H1 (cell line): Measurements from ENCODE around the gene F10. TPM values are rescaled to one million over a fixed set of nuclear protein-coding genes. Genes with fewer than 3 reads are reported as not detected.

Experiments
- CTCF ChIA-PET: fragments of 300-600 bp; sonication (Branson Sonifier 250); formaldehyde crosslinking; loops from one replicate; lab custom pipeline; 2021; ENCODE audit not compliant: partially characterized antibody; lab: Charles Lee
- POLR2A ChIA-PET: fragments of 300-600 bp; sonication (Branson Sonifier 250); formaldehyde crosslinking; loops from one replicate; lab custom pipeline; 2021; ENCODE audit warnings: inconsistent platforms; ENCODE audit not compliant: partially characterized antibody; lab: Charles Lee
- DNase-seq, 2 experiments: peaks; one replicate each; pipeline versions ENCODE4 v3.0.0 to v3.0.0-alpha.2; 2010 to 2022; ENCODE audit warnings: low spot score in 2 of 2, low read depth in 1 of 2, mixed read lengths in 1 of 2
- FAIRE-seq: peaks from 2 replicates; lab custom pipeline; 2011; peaks lifted over from hg19 to GRCh38; lab: Jason Lieb, UNC
- H2AFZ ChIP-seq: 2 replicates; pipeline ENCODE4 v1.8.1; 2012; ENCODE audit warnings: low read length, inconsistent platforms
- H2AK5ac ChIP-seq: 2 replicates; pipeline ENCODE4 v1.6.1; 2013; ENCODE audit warnings: low read depth, low read length
- H2BK120ac ChIP-seq: replicated peaks from 2 replicates; pipeline ENCODE3; 2013; ENCODE audit warnings: low read depth, low read length, inconsistent platforms
- H2BK12ac ChIP-seq: 2 replicates; pipeline ENCODE4 v1.6.1; 2013; ENCODE audit warnings: low read depth, low read length
- H2BK15ac ChIP-seq: 2 replicates; pipeline ENCODE4 v1.6.1; 2013; ENCODE audit warnings: low read length
- H2BK20ac ChIP-seq: 2 replicates; pipeline ENCODE4 v1.6.1; 2013; ENCODE audit warnings: low read length
- H2BK5ac ChIP-seq: 2 replicates; pipeline ENCODE4 v1.6.1; 2013; ENCODE audit warnings: low read depth, low read length
- H3K14ac ChIP-seq: 2 replicates; pipeline ENCODE4 v1.6.1; 2013; ENCODE audit warnings: inconsistent platforms; ENCODE audit not compliant: insufficient read length
- H3K18ac ChIP-seq: 2 replicates; pipeline ENCODE4 v1.6.1; 2013; ENCODE audit warnings: low read length; ENCODE audit errors: extremely low read depth
- H3K23ac ChIP-seq: 2 replicates; pipeline ENCODE4 v1.6.1; 2013; ENCODE audit warnings: inconsistent platforms; ENCODE audit not compliant: insufficient read length
- H3K23me2 ChIP-seq: 2 replicates; pipeline ENCODE4 v1.6.1; 2013; ENCODE audit warnings: low read depth, low read length
- H3K27ac ChIP-seq: 2 replicates; pipeline ENCODE4 v1.6.1; 2011; ENCODE audit warnings: low read depth, low read length, inconsistent platforms
- H3K27me3 ChIP-seq, 4 experiments: replicated peaks in 1 of 4; 1 replicate in 1 of 4; 2 replicates in 3 of 4; pipeline versions ENCODE4 v1.6.1 to v1.8.1; 2011 to 2013; ENCODE audit warnings: low read length in 3 of 4, mild to moderate bottlenecking in 3 of 4, inconsistent platforms in 2 of 4, mixed read lengths in 2 of 4, moderate library complexity in 1 of 4; ENCODE audit not compliant: control insufficient read depth in 3 of 4, insufficient read depth in 3 of 4; ENCODE audit errors: extremely low read depth in 1 of 4
- H3K36me3 ChIP-seq, 4 experiments: 2 replicates each; pipeline versions ENCODE4 v1.6.1 to v1.8.1; 2011 to 2013; ENCODE audit warnings: mild to moderate bottlenecking in 4 of 4, low read length in 3 of 4, moderate library complexity in 2 of 4, control low read depth in 1 of 4, inconsistent platforms in 1 of 4; ENCODE audit not compliant: insufficient read depth in 4 of 4, control insufficient read depth in 2 of 4
- H3K4ac ChIP-seq: replicated peaks from 2 replicates; pipeline ENCODE3; 2013; ENCODE audit warnings: low read length, low read depth, mixed read lengths, inconsistent platforms; ENCODE audit not compliant: insufficient read length
- H3K4me1 ChIP-seq, 4 experiments: replicated peaks in 1 of 4; 1 replicate in 1 of 4; 2 replicates in 3 of 4; pipeline versions ENCODE4 v1.6.1 to v1.8.1; 2011 to 2013; ENCODE audit warnings: low read length in 3 of 4, inconsistent platforms in 2 of 4, mixed read lengths in 1 of 4; ENCODE audit not compliant: insufficient read depth in 4 of 4, control insufficient read depth in 3 of 4
- H3K4me2 ChIP-seq, 2 experiments: 2 replicates each; pipeline versions ENCODE4 v1.6.1 to v1.8.1; 2011 to 2013; ENCODE audit warnings: low read depth in 2 of 2, low read length in 2 of 2, control low read depth in 1 of 2, inconsistent platforms in 1 of 2, mild to moderate bottlenecking in 1 of 2; ENCODE audit not compliant: insufficient read depth in 1 of 2
- H3K4me3 ChIP-seq, 4 experiments: fragments of 200-600, 300-600 bp in 1 of 4; sonication (generic), shearing (Covaris generic), sonication (Bioruptor Twin) in 1 of 4; 2 replicates each; pipeline versions ENCODE4 v1.5.1 to v1.8.1; 2011 to 2016; ENCODE audit warnings: low read length in 4 of 4, low read depth in 3 of 4, control low read depth in 2 of 4, inconsistent platforms in 2 of 4, mild to moderate bottlenecking in 2 of 4, mixed read lengths in 1 of 4, moderate library complexity in 1 of 4; ENCODE audit not compliant: insufficient read depth in 2 of 4; ENCODE audit errors: extremely low read depth in 1 of 4
- H3K56ac ChIP-seq: replicated peaks from 2 replicates; pipeline ENCODE3; 2013; ENCODE audit warnings: low read depth, mild to moderate bottlenecking, mixed read lengths, low read length, inconsistent platforms; ENCODE audit not compliant: insufficient read length
- H3K79me1 ChIP-seq: 2 replicates; pipeline ENCODE4 v1.6.1; 2013; ENCODE audit warnings: low read depth, low read length, control low read depth
- H3K79me2 ChIP-seq, 2 experiments: 2 replicates each; pipeline versions ENCODE4 v1.6.1 to v1.8.1; 2012 to 2013; ENCODE audit warnings: low read length in 2 of 2, mild to moderate bottlenecking in 2 of 2, inconsistent platforms in 1 of 2; ENCODE audit not compliant: insufficient read depth in 2 of 2, control insufficient read depth in 1 of 2
- H3K9ac ChIP-seq, 4 experiments: replicated peaks in 1 of 4; 1 replicate in 1 of 4; 2 replicates in 3 of 4; pipeline versions ENCODE4 v1.6.1 to v1.8.1; 2011 to 2013; ENCODE audit warnings: low read depth in 3 of 4, low read length in 3 of 4, control low read depth in 2 of 4, mild to moderate bottlenecking in 2 of 4, moderate library complexity in 2 of 4, inconsistent platforms in 1 of 4; ENCODE audit errors: extremely low read depth in 1 of 4
- H3K9me3 ChIP-seq, 2 experiments: 2 replicates each; pipeline versions ENCODE4 v1.6.1 to v1.8.1; 2012 to 2013; ENCODE audit warnings: mild to moderate bottlenecking in 2 of 2, moderate library complexity in 2 of 2, control low read depth in 1 of 2, inconsistent platforms in 1 of 2, low read depth in 1 of 2, low read length in 1 of 2, mixed read lengths in 1 of 2; ENCODE audit not compliant: insufficient read depth in 2 of 2
- H4K20me1 ChIP-seq, 2 experiments: replicated peaks in 1 of 2; 2 replicates each; pipeline versions ENCODE3 to v1.8.1; 2011 to 2013; ENCODE audit warnings: inconsistent platforms in 2 of 2, low read length in 2 of 2, mild to moderate bottlenecking in 1 of 2; ENCODE audit not compliant: insufficient read depth in 2 of 2, control insufficient read depth in 1 of 2
- H4K5ac ChIP-seq: 2 replicates; pipeline ENCODE4 v1.6.1; 2013; ENCODE audit warnings: low read length, low read depth, mixed read lengths, inconsistent platforms; ENCODE audit not compliant: insufficient read length
- H4K8ac ChIP-seq: 2 replicates; pipeline ENCODE4 v1.8.0; 2013; ENCODE audit warnings: mild to moderate bottlenecking, moderate library complexity, low read length, inconsistent platforms; ENCODE audit not compliant: insufficient read depth; ENCODE audit errors: extremely low read depth
- H4K91ac ChIP-seq: replicated peaks from 2 replicates; pipeline ENCODE3; 2013; ENCODE audit warnings: low read length, mixed read lengths, inconsistent platforms; ENCODE audit not compliant: insufficient read length
- BRCA1 ChIP-seq: IDR thresholded peaks from 2 replicates; pipeline ENCODE4 v1.6.1; 2012; ENCODE audit warnings: low read depth, low read length, improper control_type of control experiment
- EGR1 ChIP-seq: IDR thresholded peaks from 2 replicates; pipeline ENCODE4 v1.6.1; 2011; ENCODE audit warnings: low read depth, low read length, borderline replicate concordance
- WGBS, 2 experiments: shearing (Covaris generic) in 1 of 2; methylation state at CpG; one replicate each; pipeline versions ENCODE4 v1.1.6 to v1.1.7; 2013 to 2015; ENCODE audit warnings: low lambda C conversion rate in 2 of 2, mixed read lengths in 2 of 2, inconsistent platforms in 1 of 2, low coverage in 1 of 2, missing lambda C conversion rate in 1 of 2; ENCODE audit not compliant: insufficient replicate concordance in 2 of 2, insufficient coverage in 1 of 2, insufficient read length in 1 of 2; ENCODE audit errors: extremely low coverage in 1 of 2, missing lambda C conversion rate in 1 of 2; 5-methylcytosine and 5-hydroxymethylcytosine counted together
- polyA plus RNA-seq, 7 experiments: library from polyadenylated mRNA; depleted of rRNA in 3 of 7; stranded (reverse) in 5 of 7; unstranded in 2 of 7; fragments of >200 nt in 5 of 7; fragments of 200-250 nt in 2 of 7; gene quantifications; 1 replicate in 5 of 7; 2 replicates in 1 of 7; 4 replicates in 1 of 7; pipeline versions ENCODE4 v1.2.1 to v1.2.3, GENCODE V29; 2011 to 2013; ENCODE audit warnings: missing spikeins in 2 of 7, mixed read lengths in 2 of 7
- total RNA-seq: library from RNA; stranded (reverse); fragmentation: NEBNext Ultra II Directional; extraction: Animal tissue kit (Norgen Biotek cat#: 25700); gene quantifications from 2 replicates; pipeline ENCODE4 v1.2.1, GENCODE V29; 2021

F10 gene
- total and polyA plus RNA-seq, 2 of the 8 experiments (the other 6 are each of a cell fraction or from before 2014, with no cell fraction given) = 2.0 to 4.2 TPM

- H2BK120ac ChIP-seq = no peak overlapping the region
- FAIRE-seq (no peak), DNase-seq (no peak)
- H3K23me2 ChIP-seq = no peaks in the 10 kb centered on the region
- H3K56ac ChIP-seq = no peak overlapping the region
- no peaks in the 10 kb centered on the region for H3K79me1 ChIP-seq
- no peak overlapping the region for H2AFZ ChIP-seq
- TF ChIP-seq BRCA1 (no peak), EGR1 (no peak)
- H3K18ac ChIP-seq = no peak overlapping the region
- H2BK20ac ChIP-seq = no peak overlapping the region
- H2AK5ac ChIP-seq = no peak overlapping the region
- H4K5ac ChIP-seq = no peak overlapping the region
- H3K4ac ChIP-seq = peak overlapping the region; percentile 59
- no peaks in the 10 kb centered on the region for H3K9me3 ChIP-seq
- WGBS, 2 experiments = 91% methylated on average over 16 of the region's 16 CpGs; no CpG with 5 or more reads in 1 of the 2 experiments
- peaks cover 0 to 4% of the 10 kb centered on the region in 2 experiments for H4K20me1 ChIP-seq
- H3K14ac ChIP-seq = no peak overlapping the region
- H3K79me2 ChIP-seq = no peaks in the 10 kb centered on the region
- no peak overlapping the region for H3K9ac ChIP-seq
- peak overlapping the region; percentile 32; the same call in 1 of the 2 replicates for H4K8ac ChIP-seq
- CTCF ChIA-PET = interaction anchor here (1.4 to 2.0 kb wide), 4 partner anchors 10 to 95 kb away, joined by 4 to 8 read pairs (median 6); no protein-coding TSS in a partner anchor
- no peak overlapping the region; the same call in 1 of the 2 replicates for H2BK5ac ChIP-seq
- H3K4me1 ChIP-seq = peaks cover 0 to 10% (median 8%) of the 10 kb centered on the region in 4 experiments; a peak in 5 of 7 replicates
- H3K27me3 ChIP-seq = no peaks in the 10 kb centered on the region; a peak in 2 of 7 replicates
- no peak overlapping the region for H3K4me3 ChIP-seq
- H3K4me2 ChIP-seq = no peak overlapping the region; a peak in 1 of 4 replicates
- POLR2A ChIA-PET = interaction anchor here (2.0 kb wide), 1 partner anchor 12 kb away, joined by 6 read pairs; no protein-coding TSS in a partner anchor
- no peaks in the 10 kb centered on the region; a peak in 1 of 8 replicates for H3K36me3 ChIP-seq
- H2BK15ac ChIP-seq = peak overlapping the region; percentile 81; the same call in 1 of the 2 replicates
- no peak overlapping the region for H3K27ac ChIP-seq
- H4K91ac ChIP-seq = no peak overlapping the region
- H2BK12ac ChIP-seq = peak overlapping the region; percentile 27; the same call in 1 of the 2 replicates
- H3K23ac ChIP-seq = no peak overlapping the region
Measured at GRCh38 chr13:113121928-113122471, 599 bp upstream of the F10 start.
